RCC 7860 (cell line): ENCODE measurements around the gene SERPINA4.
"Not testable (repeated sequence)": the region's sequence is repeated elsewhere in the genome, so short reads cannot be mapped to it uniquely, and the experiment has no call there.

ENCODE experiments used
- DNase-seq: peaks from one replicate; pipeline ENCODE4 v3.0.0-alpha.2; 2015; ENCODE audit warnings: low spot score
- FAIRE-seq: peaks from 2 replicates; lab custom pipeline; 2012; peaks lifted over from hg19 to GRCh38; lab: Jason Lieb, UNC

SERPINA4 gene

DNA sequence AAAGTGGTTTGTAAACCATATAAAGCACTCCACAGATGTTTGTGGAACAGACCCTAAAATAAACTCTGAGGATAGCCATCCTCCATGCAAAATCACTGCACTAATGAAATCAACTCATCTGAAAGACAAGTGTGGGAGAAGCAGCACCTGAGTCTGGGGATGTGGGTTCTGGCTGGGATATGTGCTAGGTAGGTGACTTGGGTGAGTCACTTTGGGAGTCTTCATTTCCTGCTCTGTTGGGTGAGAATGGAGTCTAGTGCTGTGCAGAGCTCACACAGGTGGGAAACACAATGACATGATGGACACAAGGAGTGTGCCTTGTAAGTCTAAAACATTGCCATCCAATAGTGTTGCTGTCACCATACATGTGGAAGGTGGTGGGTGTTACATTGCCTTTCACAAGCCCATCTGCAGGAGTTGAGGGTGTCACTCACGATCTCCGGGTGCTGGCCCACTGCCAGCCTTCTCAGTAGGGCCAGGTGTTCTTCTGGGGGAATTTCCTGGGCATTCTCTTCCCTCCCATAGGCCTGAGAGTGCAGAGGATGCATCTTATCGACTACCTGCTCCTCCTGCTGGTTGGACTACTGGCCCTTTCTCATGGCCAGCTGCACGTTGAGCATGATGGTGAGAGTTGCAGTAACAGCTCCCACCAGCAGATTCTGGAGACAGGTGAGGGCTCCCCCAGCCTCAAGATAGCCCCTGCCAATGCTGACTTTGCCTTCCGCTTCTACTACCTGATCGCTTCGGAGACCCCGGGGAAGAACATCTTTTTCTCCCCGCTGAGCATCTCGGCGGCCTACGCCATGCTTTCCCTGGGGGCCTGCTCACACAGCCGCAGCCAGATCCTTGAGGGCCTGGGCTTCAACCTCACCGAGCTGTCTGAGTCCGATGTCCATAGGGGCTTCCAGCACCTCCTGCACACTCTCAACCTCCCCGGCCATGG, 2.0 kb downstream of the SERPINA4 start:
- FAIRE-seq, result no peak
- DNase-seq, result no peak

DNA sequence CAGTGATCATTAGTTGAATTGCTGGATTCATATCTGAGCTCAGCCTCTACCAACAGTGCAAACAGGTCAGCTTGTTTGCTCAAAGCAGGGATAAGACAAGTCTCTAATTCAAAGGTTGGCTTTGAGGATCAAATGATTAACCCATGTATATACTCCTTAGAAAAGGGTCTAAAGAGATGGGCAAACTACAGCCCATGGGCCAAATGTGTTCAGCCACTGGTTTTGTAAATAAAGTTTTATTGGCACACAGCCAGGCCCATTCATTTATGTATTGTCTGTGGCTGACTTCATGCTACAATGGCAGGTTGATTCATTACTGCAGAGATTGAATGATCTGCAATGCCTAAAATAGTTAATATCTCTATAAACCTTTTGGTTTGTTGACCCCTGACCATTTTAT, 3.1 kb downstream of the SERPINA4 start:
- DNase-seq, result no peak
- no peak for FAIRE-seq

DNA sequence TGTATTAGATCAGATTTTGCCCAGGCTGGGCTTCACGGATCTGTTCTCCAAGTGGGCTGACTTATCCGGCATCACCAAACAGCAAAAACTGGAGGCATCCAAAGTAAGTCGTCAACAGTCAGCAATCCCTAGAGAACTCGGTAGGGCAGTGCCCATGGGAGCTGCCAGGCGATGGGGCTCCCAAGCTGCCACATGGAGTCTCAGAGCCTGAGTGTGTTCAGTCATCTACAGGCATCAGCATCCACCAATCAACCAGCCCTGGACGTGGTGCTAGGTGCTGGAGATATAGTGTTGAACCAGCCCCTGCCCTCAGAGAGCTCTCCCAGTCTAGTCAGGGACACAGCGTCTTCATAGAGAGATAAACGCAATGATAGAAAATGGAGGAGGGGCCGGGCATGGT, 6.9 kb downstream of the SERPINA4 start:
- DNase-seq (no peak), FAIRE-seq (no peak)

DNA sequence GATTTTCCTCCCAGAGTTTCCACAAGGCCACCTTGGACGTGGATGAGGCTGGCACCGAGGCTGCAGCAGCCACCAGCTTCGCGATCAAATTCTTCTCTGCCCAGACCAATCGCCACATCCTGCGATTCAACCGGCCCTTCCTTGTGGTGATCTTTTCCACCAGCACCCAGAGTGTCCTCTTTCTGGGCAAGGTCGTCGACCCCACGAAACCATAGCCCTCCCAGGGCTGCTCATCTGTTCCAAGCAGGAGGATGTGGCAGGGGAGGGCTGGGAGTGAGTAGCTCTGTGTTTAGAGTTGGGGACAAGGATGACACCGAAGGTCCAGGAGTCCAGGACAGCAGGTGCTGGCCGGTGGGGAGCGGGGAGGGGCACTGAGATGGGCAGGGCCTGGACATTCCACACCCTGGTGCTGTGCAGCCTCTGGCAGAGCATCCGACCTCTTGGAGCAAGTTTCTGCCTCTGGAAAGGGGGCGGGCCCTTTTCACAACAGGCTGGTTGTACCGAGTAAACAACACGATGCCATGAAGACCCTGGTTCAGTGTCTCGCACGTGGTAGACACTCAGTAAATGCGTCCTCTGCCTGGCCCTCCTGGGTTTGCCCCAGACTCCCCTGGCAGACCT, 8.2 kb downstream of the SERPINA4 start:
- FAIRE-seq (no peak), DNase-seq (no peak)

DNA sequence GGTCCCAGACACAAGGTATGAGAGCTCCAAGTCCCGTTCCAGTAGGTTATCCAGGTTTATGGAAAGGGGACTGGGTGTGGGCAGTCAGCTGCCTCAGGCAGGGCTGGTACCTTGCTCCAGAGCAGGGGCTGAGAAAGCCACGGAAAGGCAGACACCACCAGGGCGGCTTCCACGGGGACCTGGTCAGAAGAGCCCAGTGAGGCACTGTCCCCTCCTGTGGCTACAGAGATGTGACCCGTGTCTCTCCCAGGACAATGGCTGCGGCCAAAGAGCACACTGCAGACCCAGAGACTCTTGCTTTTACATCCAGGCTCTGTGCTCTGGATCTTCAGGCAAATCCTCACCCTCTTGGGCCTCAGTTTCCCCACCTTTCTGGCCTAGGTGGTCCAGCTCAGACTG, 8.8 kb downstream of the SERPINA4 start:
- DNase-seq (no peak), FAIRE-seq (no peak)

DNA sequence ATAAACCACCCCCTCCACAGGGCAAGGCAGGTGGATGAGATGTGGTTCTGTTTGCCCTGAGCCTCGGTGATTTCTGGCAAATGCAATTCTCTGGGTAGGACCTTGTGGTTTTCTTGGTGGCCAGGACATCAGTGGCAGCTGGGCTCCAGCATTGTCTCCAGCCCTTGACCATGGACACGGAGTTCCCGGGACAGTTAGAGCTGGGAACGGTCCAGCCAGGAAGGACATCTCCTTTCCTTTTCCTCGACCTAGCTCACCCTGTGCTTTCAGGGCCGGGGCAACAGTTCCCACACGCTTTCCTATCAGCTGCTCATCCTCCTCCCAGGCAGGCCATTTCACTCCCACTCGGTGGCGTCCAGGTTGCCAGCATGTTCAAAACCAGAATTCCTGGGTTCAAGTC, 9.2 kb downstream of the SERPINA4 start:
- DNase-seq, result no peak
- FAIRE-seq, result no peak

DNA sequence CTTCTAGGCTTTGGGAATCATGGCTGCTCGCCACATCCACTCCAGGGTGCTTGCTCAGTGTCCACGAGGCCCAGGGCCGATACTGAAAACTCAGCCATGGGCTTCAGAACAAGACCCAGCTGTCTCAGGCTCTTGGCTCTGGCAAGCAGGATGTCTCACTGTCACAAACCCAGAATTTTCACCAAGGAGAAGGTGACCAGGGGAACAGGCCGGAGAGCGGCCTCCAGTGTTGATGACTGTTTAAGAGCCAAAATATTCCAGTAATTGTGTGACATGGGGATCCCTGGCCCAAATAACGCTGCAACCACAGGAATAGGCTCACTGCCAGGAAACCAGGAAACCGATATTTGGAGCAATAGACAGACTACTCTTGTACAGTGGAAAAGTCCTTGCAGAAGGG, 10.2 kb downstream of the SERPINA4 start:
- DNase-seq (no peak), FAIRE-seq (no peak)

DNA sequence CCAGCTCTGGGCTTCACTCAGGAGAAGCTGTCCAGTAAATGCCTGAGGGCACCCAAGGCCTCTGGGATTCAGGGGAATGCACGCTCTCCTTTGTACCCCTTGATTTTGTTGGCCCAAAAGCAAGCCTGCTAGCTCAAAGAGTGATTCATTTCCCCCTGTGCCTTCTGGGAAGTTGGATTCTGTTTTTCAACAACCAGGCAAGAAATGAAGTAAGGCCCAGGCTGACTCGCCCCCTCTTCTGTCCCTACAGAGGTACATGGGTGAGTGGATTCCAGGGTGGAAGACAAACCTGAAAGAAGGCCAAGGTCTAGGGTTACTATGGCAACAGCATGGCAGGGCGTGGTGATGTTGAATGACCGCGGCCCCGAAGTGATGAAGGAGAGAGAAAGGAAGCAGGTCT, 10.7 kb downstream of the SERPINA4 start:
- no peak for FAIRE-seq

DNA sequence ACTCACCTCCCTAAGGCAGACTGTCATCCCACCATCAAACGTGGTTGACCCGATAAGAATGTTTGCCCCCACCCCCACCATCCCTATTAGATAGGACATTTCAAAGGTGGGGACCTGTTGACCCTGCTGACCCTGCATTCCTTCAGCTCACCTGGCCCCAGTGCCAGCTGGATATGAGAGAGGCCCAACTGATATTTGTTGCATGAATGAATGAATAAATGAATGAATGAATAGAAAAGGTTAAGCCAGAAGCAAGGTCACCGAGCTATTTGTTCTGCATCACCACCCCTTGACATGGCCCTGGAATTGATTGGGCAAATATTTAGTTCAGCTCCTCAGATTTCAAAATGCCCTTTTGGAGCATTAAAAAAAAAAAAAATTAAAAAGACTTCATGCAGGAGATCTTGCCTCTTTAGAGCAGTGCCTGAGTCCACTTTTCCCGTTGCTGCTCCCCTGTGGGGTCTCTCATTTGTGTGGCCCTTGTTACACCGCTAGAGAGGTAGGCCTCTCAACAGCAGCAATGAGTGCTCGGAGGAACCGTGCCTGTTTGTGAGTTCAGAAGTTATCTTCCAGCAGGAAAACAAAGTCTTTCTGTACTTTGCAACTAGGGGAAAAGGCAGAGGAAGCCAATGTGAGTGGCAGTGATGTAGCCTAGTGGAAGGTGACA, 11.5 kb downstream of the SERPINA4 start:
- FAIRE-seq, result no peak
- no peak for DNase-seq

More for the DNA sequence above, 10.7 kb downstream of the SERPINA4 start:
- DNase-seq, result peak; percentile 22

DNA sequence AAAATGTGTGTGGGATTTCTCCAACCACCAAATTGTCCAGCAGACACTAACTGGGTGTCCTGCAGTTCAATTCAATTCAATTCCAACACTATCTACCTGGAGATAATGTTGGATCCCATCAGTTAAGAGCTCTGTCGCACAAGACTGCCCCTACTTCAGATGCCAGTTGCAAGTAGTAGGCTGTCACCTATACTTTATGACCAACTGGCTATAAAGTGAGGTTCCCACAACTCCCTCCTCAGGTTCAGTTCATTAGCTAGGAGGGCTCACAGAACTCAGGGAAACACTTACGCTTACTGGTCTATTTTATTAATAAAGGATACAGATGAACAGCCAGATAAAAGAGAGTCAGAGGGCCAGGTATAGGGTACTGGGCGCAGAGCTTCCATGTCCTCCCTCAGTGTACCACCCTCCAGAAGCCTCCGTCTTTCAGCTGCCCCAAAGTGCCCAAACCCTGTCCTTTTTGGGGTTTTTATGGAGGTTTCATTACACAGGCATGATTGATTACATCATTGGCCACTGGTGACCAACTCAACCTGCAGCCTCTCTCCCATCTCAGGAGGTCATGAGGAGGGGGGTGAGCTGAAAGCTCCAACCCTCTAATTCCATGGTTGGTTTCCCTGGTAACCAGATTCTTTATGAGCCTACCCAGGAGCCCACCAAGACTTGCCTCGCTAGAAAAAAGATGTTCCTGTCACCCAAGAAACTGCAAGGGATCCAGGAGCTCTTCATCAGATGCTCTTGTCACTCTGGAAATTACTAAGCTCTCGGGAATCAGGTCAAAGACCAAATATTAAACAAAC, 12.4 kb downstream of the SERPINA4 start:
- no peak for DNase-seq
- FAIRE-seq, result no peak

DNA sequence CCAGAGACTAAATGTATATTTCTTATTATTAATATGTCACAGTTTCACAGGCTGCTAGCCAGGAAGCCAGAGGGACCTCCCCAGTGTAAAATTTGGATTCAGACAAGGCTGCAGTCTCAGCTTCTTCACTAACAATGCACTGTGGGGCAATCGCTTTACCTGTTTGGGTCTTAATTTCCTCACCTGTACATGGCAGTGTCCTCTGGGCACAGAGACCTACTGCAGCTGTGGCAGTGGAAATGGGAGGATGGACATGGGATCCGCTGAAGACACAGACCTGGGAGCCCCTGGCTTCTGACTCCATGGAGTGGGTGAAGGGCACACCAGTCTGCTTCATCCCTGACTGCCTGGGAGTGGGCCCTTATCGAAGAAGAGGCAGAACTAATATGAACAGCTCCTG, 13.1 kb downstream of the SERPINA4 start:
- DNase-seq (no peak), FAIRE-seq (no peak)

DNA sequence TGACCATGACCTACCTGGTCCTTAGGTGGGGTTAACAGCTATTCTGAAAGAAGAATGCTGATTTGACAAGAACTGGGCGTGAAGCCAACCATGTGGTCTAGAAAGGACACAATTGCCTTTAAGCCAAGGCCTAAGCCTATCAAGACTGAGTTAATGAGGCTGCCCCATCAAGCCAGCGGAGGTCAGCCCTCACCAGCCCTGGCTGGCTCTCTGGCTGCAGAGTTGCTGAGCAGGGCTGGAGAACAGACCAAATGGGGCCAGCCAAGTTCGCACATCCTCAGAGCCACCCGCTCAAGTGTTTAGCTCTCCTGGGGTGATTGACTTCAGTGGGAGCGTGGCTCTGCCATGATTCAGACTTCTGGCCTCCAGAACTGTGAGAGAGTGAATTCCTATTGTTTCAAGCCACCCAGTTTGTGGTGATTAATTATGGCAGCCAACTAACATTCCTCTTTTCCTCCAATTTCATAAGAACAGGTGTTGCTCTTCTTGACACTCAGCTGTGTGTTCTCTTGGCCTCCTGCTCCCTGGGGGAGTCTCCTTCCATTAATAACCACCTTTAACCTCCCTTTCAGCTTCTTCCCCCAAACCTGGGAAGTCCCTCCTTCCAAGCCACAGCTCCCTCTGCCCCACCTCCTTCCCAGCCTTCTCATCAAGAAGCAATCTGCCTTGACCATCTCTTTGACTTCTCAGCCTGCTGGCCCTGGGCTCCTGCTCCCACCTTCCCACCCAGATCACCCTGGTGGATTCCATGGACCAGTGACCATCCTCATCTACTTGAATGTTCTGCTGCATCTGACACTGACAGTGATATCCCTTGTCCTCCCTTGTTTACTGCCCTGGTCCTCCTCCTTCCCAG, 14.7 kb downstream of the SERPINA4 start:
- FAIRE-seq (no peak), DNase-seq (peak; percentile 45)

DNA sequence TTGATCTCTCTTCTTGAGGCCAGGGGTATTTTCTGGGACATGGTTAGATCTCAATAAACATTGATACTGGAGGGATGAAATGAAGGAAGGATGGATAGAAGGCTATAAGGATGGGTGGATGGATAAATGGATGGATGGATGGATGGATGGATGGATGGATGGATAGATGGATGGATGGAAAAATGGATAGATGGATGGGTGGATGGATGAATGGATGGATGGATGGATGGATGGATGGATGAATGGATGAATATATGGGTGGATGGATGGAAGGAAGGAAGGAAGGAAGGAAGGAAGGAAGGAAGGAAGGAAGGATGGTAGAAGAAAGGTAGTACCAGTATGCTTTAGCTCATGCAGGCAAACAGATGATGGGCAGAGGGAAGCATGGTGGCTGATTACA, 16.2 kb downstream of the SERPINA4 start:
- not testable (repeated sequence) for FAIRE-seq, DNase-seq

DNA sequence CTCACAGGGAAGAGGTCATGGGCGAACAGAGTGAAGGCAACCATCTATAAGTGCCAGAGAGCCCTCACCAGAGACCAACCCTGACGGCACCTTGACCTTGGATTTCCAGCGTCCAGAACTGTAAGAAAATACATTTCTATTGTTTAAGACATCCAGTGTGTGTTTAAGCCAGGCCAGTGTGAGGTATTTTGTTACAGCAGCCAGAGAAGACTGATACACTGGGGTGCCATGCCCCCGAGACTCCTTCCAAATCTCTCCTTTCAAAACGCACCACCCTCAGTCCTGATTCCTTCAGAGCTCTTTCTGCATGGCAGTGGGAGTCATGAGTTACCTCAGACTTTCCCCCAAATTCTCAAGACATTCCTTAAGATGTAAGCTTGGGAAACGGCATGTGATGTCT, 17.5 kb downstream of the SERPINA4 start:
- FAIRE-seq, result no peak
- DNase-seq, result no peak

DNA sequence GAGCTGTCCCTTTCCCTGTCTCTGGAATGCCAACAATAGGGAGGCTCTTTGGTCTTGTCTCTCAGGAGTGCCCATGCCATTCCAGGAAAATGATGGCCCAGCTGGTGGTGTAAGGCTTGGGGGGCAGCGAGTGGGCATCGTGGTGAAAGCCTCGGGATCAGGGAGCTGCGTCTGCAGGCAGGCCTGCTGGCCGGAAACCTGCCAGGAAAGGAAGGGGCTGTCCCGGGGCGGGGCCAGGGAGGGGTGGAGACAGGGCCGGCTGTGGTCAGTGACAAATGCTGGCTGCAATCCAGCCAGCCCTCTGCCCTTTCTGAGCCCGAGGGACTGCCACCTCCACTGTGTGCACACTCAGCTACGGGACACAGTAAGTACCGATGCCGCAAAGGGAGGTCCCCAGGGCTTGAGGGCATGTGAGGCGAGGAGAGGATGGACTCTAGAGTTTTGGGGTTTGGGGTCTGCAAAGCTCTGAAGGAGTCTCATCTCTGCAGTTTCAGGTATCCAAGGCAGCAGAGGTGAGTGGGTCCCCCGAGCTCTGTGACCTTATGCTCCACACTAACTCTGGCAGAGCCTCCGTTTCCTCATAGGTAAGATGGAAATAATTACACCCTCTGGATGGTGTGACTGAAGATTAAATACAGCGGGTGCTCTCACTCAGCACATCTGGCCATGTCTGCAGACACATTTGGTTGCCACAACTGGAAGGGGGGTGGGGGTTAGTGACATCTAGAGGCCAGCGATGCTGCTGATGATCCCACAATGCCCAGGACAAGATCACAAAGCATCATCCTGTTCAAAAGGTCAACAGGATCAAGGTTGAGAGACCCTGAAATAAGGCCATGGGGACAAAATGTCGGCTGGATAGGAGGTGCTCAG, 20.1 kb downstream of the SERPINA4 start, which contains the start of gene SERPINA5:
TSS of gene SERPINA5 (plus strand) at position 300 of the 873 bp plus-strand sequence. CDS start 5,937 bp downstream, outside the sequence.
- no peak for FAIRE-seq
- DNase-seq, result peak; percentile 16

DNA sequence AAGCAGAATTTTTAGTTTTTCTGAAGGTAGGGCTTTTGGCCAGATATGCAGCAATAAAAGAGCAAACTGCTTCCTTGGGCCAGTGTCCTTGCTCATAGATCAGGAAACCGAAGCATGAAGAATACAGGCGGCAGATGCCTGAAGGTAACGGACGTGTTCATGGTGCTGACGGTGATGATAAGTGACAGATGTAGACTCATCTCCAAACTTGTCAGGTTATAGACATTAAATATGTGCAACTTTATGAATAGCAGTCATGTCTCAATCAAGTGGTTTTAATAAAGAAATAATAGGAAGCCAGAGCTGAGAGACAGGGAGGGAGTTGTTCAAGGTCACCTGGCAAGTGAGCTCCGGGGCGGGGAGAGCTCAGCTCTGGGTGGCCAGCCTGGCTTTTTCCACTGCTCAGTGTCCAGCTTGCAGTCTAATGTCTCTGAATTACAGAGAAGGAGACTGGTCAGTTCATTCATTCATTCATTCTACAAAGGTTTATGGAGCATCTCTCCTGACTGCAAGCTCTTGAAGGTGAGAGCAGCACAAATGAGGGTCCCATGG, 21.0 kb downstream of the SERPINA4 start:
- FAIRE-seq, result no peak
- DNase-seq, result no peak

DNA sequence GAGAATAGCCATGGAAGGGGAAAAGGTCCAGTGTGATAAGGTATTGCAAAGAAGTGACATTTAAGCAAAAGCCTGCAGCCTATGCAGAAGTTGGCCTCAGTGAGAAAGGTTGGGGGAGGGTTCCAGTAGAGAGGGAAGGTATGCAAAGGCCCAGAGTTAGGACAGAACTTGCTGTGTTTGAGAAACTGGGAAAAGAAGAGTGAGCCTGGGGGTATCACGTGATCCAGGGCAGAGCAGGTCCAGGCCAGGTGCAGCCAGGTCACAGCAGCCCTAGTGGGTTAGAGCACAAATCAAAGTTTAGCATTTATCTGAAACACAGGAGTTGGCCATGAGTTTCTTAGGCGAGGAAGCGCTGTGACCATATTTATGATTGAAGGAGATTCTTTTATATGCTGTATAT, 21.6 kb downstream of the SERPINA4 start:
- FAIRE-seq, result no peak

DNA sequence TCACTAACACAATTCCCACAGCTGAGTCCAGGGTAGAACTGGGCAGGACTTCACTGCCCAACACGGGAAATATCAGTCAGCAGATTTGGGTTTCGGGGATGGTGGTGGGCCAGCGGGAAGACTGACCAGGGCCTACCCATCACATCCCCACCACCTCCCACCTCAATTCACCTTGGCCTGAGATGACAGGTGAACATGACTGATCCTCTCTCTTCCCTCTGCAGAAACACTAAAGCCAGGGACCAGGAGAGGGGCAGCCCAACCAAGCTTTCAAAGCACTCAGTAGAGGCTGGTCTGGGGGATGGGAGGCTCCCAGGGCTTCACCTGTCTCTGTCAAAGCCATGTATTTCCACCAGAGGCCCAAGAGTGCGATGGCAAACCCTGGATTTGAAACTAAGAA, 22.3 kb downstream of the SERPINA4 start:
- FAIRE-seq, result no peak
- DNase-seq, result no peak

More for the DNA sequence above, 21.6 kb downstream of the SERPINA4 start:
- no peak for DNase-seq
